ENCODE measurements around the gene SEMA5A.

The SEMA5A gene

GRCh38 chr5:9348401-9348996 is 197.4 kb downstream of the SEMA5A start:
- DNase-seq = no peak

DNA sequence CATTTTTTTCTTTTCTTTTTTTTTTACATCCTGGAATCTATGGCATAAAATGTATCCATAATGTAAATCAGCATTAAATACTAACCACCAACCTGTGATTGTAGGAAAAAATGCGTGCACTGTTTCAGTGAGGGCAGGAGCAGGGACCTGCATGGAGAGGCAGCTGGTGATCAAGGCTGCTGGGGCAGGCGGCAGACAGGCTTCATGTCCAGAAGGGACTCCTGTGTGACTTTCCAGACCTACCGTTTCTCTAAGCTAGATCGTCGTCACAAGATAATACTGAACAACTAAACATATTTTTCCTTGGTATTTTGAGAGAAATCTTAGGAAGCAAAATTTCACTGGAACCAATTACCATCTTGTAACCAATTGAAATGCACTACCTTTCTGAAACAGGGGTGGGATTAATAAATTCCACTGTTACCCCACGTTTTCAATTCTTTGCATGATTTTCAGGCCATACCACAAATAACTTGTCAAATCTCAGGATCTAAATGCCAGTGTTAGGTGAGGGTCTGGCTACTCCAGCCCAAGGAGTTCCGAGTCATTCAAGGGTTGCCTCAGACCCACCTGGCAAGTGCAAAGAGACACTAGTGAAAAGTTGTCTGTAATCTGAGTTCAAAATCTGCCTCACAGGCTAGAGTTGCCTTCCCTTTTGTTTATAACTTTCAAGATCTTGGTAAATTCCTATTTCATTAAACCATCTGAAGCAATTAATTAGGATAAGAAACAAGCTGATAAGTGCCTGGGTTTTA is 198.2 kb downstream of the SEMA5A start:
- DNase-seq = no peak

GRCh38 chr5:9347032-9347431 is 198.8 kb downstream of the SEMA5A start:
- DNase-seq = no peak

GRCh38 chr5:9344751-9345240 is 201.1 kb downstream of the SEMA5A start:
- DNase-seq = no peak

DNA sequence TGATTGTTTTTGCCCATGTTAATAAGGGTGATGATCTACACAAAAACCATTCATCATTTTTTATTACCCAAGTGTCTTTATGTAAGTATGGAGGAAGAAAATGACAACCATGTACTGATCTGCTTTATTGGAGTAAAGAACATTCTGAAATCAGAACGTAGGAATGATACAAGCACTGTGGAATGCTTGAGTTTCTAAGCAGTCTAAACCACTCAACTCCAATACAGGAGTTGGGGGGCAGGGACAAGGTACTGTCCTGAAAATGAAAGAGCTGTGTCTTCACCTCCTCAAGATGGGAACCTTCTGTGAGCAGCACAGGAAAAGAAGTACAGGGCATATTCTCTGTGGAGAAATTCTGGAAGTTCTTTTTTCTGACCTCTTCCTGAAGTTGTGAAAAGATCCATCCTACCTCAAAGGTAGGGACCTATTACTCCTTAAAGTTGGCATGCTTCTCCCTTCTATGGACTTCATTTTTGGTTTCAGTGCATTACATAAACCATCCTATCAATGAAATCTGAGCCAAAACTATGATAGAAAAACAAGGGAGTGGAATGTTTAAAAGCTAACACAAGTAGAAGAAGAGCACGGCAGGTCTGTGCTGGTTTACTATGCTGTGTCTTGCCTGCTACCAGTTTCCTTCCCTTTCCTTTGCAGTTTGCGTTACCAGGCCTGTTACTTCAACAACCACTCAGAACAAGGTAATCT is 202.6 kb downstream of the SEMA5A start:
- no peak for DNase-seq

- no peak for DNase-seq
Observed at GRCh38 chr5:9342161-9342787, 203.6 kb downstream of the SEMA5A start.

- no peak for DNase-seq
Observed at GRCh38 chr5:9340085-9340484, 205.8 kb downstream of the SEMA5A start.

DNA sequence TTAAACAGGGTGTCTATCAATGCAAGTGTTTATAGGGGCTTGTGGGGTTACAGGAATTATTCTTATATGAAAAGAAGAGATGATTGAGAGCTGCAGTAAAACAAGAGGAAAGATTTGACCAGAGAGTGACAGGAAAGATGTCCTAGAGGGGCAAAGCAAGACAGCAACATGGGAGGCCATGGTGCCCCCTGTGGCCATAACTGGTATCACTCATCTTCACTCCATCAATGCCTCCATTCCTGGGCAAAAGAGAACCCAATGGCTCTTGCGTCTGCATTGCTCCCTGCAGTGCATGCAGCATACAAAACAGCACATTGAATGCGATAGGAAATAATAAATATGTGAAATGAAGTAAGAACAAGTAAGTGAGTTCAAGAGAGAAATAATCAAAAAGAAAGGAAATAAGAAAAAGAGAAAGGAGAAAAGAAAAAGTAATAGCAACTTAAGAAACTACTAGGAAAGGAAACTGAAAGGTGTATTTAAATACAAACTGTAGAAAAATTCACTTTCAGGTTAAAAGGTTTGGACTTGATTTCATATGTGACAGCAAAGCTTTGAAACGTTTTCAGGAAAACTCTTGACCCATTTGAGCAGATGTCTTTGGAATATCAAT is 206.6 kb downstream of the SEMA5A start:
- no peak for DNase-seq

DNA sequence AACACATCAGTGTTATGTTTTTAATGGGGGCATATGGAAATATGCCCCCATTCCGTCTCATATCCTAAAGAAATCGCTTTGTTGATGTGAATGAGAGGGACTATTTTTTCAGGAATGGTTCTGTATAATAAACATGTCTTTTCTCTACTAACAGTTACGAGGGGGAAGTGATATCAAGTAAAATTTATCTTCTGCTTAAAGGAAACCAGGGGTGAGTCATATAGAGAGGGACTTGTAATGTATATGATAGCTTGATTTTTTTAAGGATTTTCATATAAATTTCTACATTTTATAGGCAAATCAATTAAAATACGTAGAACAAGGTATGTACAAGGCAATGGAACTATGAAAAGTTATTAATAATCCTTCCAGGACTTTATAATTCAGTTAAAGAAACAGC is 207.1 kb downstream of the SEMA5A start:
- no peak for DNase-seq

- DNase-seq = no peak
Observed at GRCh38 chr5:9337928-9338595, 207.8 kb downstream of the SEMA5A start.

DNA sequence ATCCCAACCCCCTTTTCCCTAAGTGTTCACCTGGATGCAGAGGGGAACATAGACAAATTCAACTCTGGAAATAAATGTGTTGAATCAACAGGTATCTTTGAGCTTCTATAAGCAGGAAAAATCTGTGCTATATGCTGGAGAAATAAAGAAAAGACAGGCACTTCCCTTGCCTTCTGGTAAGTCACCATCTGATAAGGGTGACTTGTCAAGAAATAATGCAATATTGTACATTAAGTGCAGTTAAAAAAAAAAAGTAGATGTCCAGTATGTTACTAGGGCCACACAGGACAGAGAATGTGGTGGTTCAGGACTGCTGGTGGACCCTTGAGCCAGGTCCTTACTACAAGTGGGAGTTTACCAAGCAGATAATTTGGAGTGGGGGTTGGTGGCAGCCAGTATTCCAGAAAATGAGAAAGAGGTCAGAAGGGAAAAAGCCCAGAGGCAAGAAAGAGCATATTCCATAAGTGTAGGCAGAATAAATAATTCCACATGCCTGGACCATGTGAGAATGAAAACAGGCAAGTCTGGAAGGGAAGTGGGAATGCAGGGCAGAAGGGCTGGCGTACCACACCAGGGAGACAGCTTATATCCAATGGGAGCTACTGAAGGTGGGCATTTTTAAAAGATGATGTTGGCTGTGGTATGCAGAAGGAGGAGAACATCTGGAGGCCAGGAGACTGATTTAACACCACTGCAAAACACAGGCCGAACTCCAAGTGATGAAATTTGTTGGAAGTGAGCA is 209.9 kb downstream of the SEMA5A start:
- no peak for DNase-seq

- no peak for DNase-seq
Observed at GRCh38 chr5:9335269-9335668, 210.6 kb downstream of the SEMA5A start.

GRCh38 chr5:9332026-9332425 is 213.8 kb downstream of the SEMA5A start:
- no peak for DNase-seq

DNA sequence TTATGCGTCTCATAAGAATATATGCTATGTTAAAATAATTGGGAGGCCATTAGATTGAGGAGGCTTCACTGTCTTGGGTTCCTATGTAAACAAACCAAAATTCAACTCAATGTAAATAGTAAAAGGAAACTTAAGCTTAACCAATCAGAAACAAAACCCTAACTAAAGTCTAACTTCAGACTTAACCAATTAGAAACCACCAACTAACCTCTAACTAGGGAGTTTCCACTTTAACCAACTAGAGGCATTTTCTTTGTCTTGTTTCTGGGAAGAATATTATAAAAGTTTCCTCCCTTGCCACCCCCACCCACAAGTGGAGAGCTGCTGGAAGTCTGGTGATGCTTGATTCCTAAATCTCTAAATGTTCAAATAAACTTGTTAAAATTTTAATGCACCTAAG is 214.5 kb downstream of the SEMA5A start:
- DNase-seq = no peak

GRCh38 chr5:9329125-9329524 is 216.8 kb downstream of the SEMA5A start:
- DNase-seq = no peak

GRCh38 chr5:9325549-9325948 is 220.3 kb downstream of the SEMA5A start:
- no peak for DNase-seq

GRCh38 chr5:9324348-9325077 is 221.4 kb downstream of the SEMA5A start:
- DNase-seq = no peak

DNA sequence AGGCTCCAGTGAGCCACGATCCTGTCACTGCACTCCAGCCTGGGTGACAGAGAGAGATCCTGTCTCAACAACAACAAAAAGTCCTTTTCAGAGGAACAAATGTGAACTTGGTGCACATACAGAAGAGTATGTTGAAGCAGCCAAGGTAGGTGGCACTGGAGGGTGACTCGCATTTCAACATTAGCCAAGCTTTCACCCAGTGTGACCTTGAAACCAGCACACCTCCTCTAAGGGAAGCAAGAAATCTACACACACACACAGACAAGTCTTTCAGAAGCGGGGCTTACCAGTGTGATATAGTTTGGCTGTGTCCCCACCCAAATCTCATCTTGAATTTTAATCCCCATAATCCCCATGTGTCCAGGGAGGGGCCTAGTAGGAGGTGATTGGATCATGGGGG is 225.2 kb downstream of the SEMA5A start:
- DNase-seq = no peak

GRCh38 chr5:9318031-9318430 is 227.8 kb downstream of the SEMA5A start:
- no peak for DNase-seq

- no peak for DNase-seq
Observed at GRCh38 chr5:9316733-9317132, 229.1 kb downstream of the SEMA5A start.

DNA sequence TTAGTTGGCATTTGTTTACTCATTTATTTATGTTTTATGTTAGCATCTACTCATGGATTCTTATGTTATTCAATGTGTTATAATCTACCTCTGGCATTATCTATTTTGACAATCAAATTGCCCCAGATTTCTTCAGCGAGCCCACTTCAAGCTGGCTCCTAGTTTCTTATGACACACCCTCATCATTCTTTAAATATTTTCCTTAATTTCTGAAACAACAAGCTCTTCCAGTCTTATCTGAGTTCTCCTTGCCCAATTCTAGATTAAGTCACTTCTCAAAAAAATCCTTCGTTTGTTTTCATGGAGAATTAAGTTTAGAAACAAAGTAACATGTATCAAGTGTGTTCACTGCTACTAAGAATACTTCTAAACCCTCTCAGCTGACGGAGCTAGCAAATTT is 229.8 kb downstream of the SEMA5A start:
- DNase-seq = no peak

Measured in activated naive CD4-positive, alpha-beta T cell (primary cell).